CD4-positive, alpha-beta memory T cell (primary cell): Measurements from ENCODE around the gene CHRNB4. TPM values are rescaled to one million over a fixed set of nuclear protein-coding genes. Genes with fewer than 3 reads are reported as not detected.

ENCODE experiments used
- CTCF ChIA-PET: fragments of 350-600 bp; sonication (Branson Sonifier 250); formaldehyde crosslinking; loops from one replicate; lab custom pipeline; 2021; ENCODE audit warnings: inconsistent platforms; ENCODE audit not compliant: partially characterized antibody; lab: Charles Lee
- POLR2A ChIA-PET: fragments of 350-600 bp; sonication (Branson Sonifier 250); formaldehyde crosslinking; loops from one replicate; lab custom pipeline; 2021; ENCODE audit not compliant: partially characterized antibody; lab: Charles Lee
- DNase-seq, 5 donors: peaks; one replicate each; pipeline versions ENCODE4 v3.0.0 to v3.0.0-alpha.2; 2020 to 2022; ENCODE audit warnings: mixed read lengths in 1 of 5
- H3K27ac ChIP-seq: one replicate; pipeline ENCODE4 v1.7.0; 2013; ENCODE audit warnings: low read depth, low read length
- H3K27me3 ChIP-seq: 2 replicates; pipeline ENCODE4 v1.7.0; 2013; ENCODE audit warnings: mild to moderate bottlenecking, low read length, moderate library complexity; ENCODE audit not compliant: insufficient read depth
- H3K36me3 ChIP-seq: 2 replicates; pipeline ENCODE4 v1.7.0; 2013; ENCODE audit warnings: mild to moderate bottlenecking, low read length, moderate library complexity; ENCODE audit not compliant: insufficient read depth
- H3K4me1 ChIP-seq: 2 replicates; pipeline ENCODE4 v1.7.0; 2013; ENCODE audit warnings: mild to moderate bottlenecking, low read length, moderate library complexity; ENCODE audit not compliant: insufficient read depth
- H3K4me3 ChIP-seq, 2 donors: one replicate each; pipeline ENCODE4 v1.7.0; 2013; ENCODE audit warnings: low read length in 2 of 2, mild to moderate bottlenecking in 1 of 2
- H3K9me3 ChIP-seq, 2 donors: one replicate each; pipeline ENCODE4 v1.7.0; 2013; ENCODE audit warnings: low read length in 2 of 2, control low read depth in 1 of 2; ENCODE audit not compliant: control insufficient read depth in 1 of 2
- H3K27ac Mint-ChIP-seq, 7 donors: one replicate each; pipeline ENCODE4 v1.8.0; 2020 to 2021; ENCODE audit warnings: mixed read lengths in 7 of 7, mild to moderate bottlenecking in 6 of 7, inconsistent platforms in 3 of 7, moderate library complexity in 3 of 7
- H3K27me3 Mint-ChIP-seq, 2 donors: one replicate each; pipeline ENCODE4 v1.8.0; 2020 to 2021; ENCODE audit warnings: mixed read lengths in 2 of 2
- H3K36me3 Mint-ChIP-seq, 2 donors: one replicate each; pipeline ENCODE4 v1.8.0; 2020 to 2021; ENCODE audit warnings: mixed read lengths in 2 of 2, inconsistent platforms in 1 of 2, mild to moderate bottlenecking in 1 of 2
- H3K4me1 Mint-ChIP-seq, 4 donors: one replicate each; pipeline ENCODE4 v1.8.0; 2020 to 2021; ENCODE audit warnings: mixed read lengths in 4 of 4, mild to moderate bottlenecking in 1 of 4
- H3K4me3 Mint-ChIP-seq, 8 donors: one replicate each; pipeline ENCODE4 v1.8.0; 2020 to 2021; ENCODE audit warnings: mixed read lengths in 8 of 8, mild to moderate bottlenecking in 7 of 8, moderate library complexity in 6 of 8, inconsistent platforms in 3 of 8
- H3K9me3 Mint-ChIP-seq, 8 donors: one replicate each; pipeline ENCODE4 v1.8.0; 2020 to 2021; ENCODE audit warnings: mixed read lengths in 8 of 8, mild to moderate bottlenecking in 5 of 8, inconsistent platforms in 3 of 8, moderate library complexity in 1 of 8
- intact Hi-C: fragments of 100-400 bp; cut with micrococcal nuclease; formaldehyde crosslinking; loops from one replicate; pipeline ENCODE4 v1.15.1; 2023
- polyA plus RNA-seq, 2 donors: library from polyadenylated mRNA; unstranded; fragments of 300-500 nt; fragmentation: Illumina TruSeq; gene quantifications; one replicate each; pipeline ENCODE4 v1.2.3, GENCODE V29; 2021
- total RNA-seq, 2 experiments: library from RNA; stranded (reverse); gene quantifications; one replicate each; pipeline ENCODE4 v1.2.3, GENCODE V29; 2021

CHRNB4 gene
- total and polyA plus RNA-seq, 4 experiments from 2014 or later, result not detected

- intact Hi-C loops, result no loop called here
- Histone ChIP-seq H3K9me3 (no peaks in the 10 kb centered on the region), H3K4me3 (no peak overlapping the region), H3K4me1 (no peaks in the 10 kb centered on the region), H3K27me3 (no peaks in the 10 kb centered on the region), H3K36me3 (no peaks in the 10 kb centered on the region), H3K27ac (no peak overlapping the region)
- Mint-ChIP-seq H3K9me3 (no peaks in the 10 kb centered on the region), H3K4me3 (no peak overlapping the region), H3K27ac (no peak overlapping the region), H3K36me3 (no peaks in the 10 kb centered on the region), H3K27me3 (peaks cover 0 to 2% of the 10 kb centered on the region in 2 donors), H3K4me1 (no peaks in the 10 kb centered on the region)
- DNase-seq, result no peak
- ChIA-PET CTCF (interaction anchor here (1.3 kb wide), 1 partner anchor 15 kb away, joined by 6 read pairs; no protein-coding TSS in a partner anchor), POLR2A (no interaction called here)
These were observed 13.3 kb upstream of the CHRNB4 start for GRCh38 chr15:78654272-78654671.

DNA sequence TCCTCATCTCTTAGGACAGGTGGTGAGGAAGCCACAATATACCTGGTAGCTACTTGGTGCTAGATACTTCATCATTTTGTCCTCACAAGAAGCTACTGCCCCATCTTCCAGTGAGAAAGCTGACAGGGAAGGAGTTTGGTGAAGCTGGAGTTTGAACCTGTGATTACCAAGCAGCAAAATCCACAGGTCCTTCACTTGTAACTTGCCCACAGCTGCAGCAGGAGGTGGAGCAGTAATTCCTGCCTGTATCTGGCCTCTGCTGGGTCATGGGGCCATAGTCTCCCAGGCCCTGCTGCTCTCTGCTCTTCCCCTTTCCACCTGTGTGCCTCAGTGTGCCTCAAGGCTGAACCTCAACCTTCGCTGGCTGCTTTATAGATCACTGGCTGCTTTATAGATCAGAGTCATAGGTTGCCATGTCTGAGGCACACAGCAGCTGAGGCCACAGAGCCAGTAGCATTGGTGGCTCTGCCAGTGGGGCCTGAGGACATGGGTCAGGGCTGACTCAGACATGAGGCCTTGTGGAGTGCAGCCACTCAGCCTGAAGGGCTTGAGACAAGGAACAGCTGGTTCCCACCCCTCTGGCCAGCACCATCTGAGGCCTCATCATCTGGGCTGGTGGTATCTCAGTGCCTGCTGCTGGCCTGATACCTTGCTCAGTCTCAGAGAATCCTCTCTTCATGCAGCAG is 11.1 kb upstream of the CHRNB4 start:
- DNase-seq, result no peak
- Histone ChIP-seq H3K27ac (no peak overlapping the region), H3K36me3 (no peaks in the 10 kb centered on the region), H3K9me3 (no peaks in the 10 kb centered on the region), H3K4me3 (no peak overlapping the region), H3K4me1 (no peaks in the 10 kb centered on the region), H3K27me3 (no peaks in the 10 kb centered on the region)
- H3K27ac Mint-ChIP-seq, result no peak overlapping the region
- POLR2A ChIA-PET, result no interaction called here
- peaks cover 0 to 2% of the 10 kb centered on the region in 2 donors for H3K27me3 Mint-ChIP-seq
- intact Hi-C loops, result no loop called here
- H3K4me1 Mint-ChIP-seq, result no peaks in the 10 kb centered on the region
- CTCF ChIA-PET, result interaction anchor here (1.4 kb wide), 1 partner anchor 33 kb away, joined by 3 read pairs; no protein-coding TSS in a partner anchor
- no peaks in the 10 kb centered on the region for H3K9me3 Mint-ChIP-seq
- H3K36me3 Mint-ChIP-seq, result no peaks in the 10 kb centered on the region
- H3K4me3 Mint-ChIP-seq, result no peak overlapping the region

DNA sequence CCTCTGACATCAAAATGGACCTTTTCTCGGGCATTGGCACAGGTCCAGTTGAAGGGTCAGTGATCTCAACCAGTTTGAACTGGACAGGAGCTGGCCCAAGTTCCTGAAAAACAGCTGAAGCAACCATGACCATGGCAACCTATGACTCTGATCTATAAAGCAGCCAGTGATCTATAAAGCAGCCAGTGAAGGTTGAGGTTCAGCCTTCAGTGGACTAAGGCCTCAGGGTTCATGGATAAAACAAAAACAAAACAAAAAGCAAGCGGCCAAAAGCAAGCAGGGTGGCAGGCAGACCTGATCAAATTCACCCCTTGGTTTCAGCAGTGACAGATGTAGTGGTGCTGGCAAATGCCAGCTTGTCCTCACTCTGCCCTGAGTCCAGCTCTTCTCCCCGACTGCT is 10.0 kb upstream of the CHRNB4 start:
- no peaks in the 10 kb centered on the region for H3K4me1 ChIP-seq
- ChIA-PET CTCF (interaction anchor here (1.4 kb wide), 1 partner anchor 32 kb away, joined by 3 read pairs; no protein-coding TSS in a partner anchor), POLR2A (no interaction called here)
- no peak overlapping the region for H3K4me3 ChIP-seq
- H3K27me3 Mint-ChIP-seq, result peaks cover 0 to 2% of the 10 kb centered on the region in 2 donors
- no peaks in the 10 kb centered on the region for H3K36me3 Mint-ChIP-seq
- no peak overlapping the region for H3K4me3 Mint-ChIP-seq
- H3K9me3 ChIP-seq, result no peaks in the 10 kb centered on the region
- no peaks in the 10 kb centered on the region for H3K9me3 Mint-ChIP-seq
- no peaks in the 10 kb centered on the region for H3K4me1 Mint-ChIP-seq
- no peak for DNase-seq
- intact Hi-C loops, result no loop called here
- no peak overlapping the region for H3K27ac ChIP-seq
- no peaks in the 10 kb centered on the region for H3K36me3 ChIP-seq
- no peaks in the 10 kb centered on the region for H3K27me3 ChIP-seq
- H3K27ac Mint-ChIP-seq, result no peak overlapping the region

- no peaks in the 10 kb centered on the region for H3K9me3 ChIP-seq
- intact Hi-C loops, result no loop called here
- no peaks in the 10 kb centered on the region for H3K4me1 ChIP-seq
- Mint-ChIP-seq H3K4me1 (no peaks in the 10 kb centered on the region), H3K27ac (no peak overlapping the region), H3K36me3 (no peaks in the 10 kb centered on the region), H3K27me3 (peaks cover 0 to 2% of the 10 kb centered on the region in 2 donors), H3K9me3 (no peaks in the 10 kb centered on the region), H3K4me3 (no peak overlapping the region)
- CTCF ChIA-PET, result no interaction called here
- no peak overlapping the region for H3K4me3 ChIP-seq
- POLR2A ChIA-PET, result no interaction called here
- DNase-seq, result no peak
- no peak overlapping the region for H3K27ac ChIP-seq
- no peaks in the 10 kb centered on the region for H3K27me3 ChIP-seq
- H3K36me3 ChIP-seq, result no peaks in the 10 kb centered on the region
These were observed 9.0 kb upstream of the CHRNB4 start for GRCh38 chr15:78650022-78650421.

DNA sequence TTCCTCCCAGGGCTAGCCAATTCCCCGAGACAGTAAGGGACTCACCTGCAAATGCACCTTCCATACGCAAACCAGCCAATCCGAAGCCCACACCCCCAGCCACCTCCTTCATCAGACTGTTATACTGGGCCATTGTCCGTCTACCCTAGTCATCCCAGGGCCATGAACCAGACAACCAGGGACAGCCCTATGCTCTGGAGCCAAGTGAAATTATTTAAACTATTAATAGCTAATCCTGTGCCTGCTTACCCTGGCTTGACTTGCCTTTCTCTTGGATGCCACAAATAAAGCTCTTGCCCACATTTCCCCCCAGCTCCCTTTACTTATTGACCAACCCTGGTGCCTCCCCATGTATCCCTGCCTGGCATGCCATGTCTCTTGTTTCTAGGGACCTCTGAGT is 4.0 kb upstream of the CHRNB4 start:
- no peak overlapping the region for H3K4me3 Mint-ChIP-seq

DNA sequence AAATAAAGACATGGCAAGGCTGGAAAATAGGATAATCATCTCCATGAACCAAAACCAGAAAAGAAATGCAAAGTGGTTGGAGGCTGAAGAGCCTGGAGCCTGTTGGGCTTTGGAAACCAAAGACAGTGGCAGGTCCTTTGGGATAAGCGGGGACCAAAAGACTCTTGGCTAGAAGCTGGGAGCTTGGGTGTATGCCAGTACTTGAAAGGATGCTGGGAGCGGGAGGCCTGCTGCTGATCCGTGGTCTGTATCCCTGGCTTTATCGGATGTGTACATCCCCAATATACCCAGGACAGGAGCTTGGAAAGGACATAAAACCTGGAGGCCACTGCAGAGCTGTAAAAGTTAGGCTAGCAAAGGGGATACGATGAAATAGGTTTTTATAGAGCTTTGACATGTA is 1.3 kb upstream of the CHRNB4 start:
- H3K9me3 ChIP-seq, result no peaks in the 10 kb centered on the region
- ChIA-PET CTCF (no interaction called here), POLR2A (no interaction called here)
- no peak overlapping the region for H3K4me3 Mint-ChIP-seq
- H3K27ac Mint-ChIP-seq, result peak overlapping the region in 1 of 7 donors; percentile 0
- H3K27ac ChIP-seq, result no peak overlapping the region
- H3K36me3 Mint-ChIP-seq, result no peaks in the 10 kb centered on the region
- H3K4me1 Mint-ChIP-seq, result peaks cover 2 to 10% (median 6%) of the 10 kb centered on the region in 4 donors
- intact Hi-C loops, result no loop called here
- H3K27me3 Mint-ChIP-seq, result peaks cover 6 to 15% of the 10 kb centered on the region in 2 donors
- H3K4me3 ChIP-seq, result no peak overlapping the region
- H3K36me3 ChIP-seq, result no peaks in the 10 kb centered on the region
- no peak for DNase-seq
- no peaks in the 10 kb centered on the region for H3K27me3 ChIP-seq
- H3K4me1 ChIP-seq, result peaks cover 4% of the 10 kb centered on the region
- H3K9me3 Mint-ChIP-seq, result no peaks in the 10 kb centered on the region

More for the DNA sequence above, 4.0 kb upstream of the CHRNB4 start:
- H3K27me3 Mint-ChIP-seq, result peaks cover 4 to 10% of the 10 kb centered on the region in 2 donors
- DNase-seq, result no peak
- no peak overlapping the region for H3K27ac Mint-ChIP-seq
- POLR2A ChIA-PET, result interaction anchor here (1.3 kb wide), 1 partner anchor 11 kb away, joined by 3 read pairs; no protein-coding TSS in a partner anchor
- no peaks in the 10 kb centered on the region for H3K36me3 Mint-ChIP-seq
- no peaks in the 10 kb centered on the region for H3K9me3 Mint-ChIP-seq
- Histone ChIP-seq H3K4me1 (peaks cover 4% of the 10 kb centered on the region), H3K27ac (no peak overlapping the region), H3K4me3 (no peak overlapping the region), H3K9me3 (no peaks in the 10 kb centered on the region), H3K27me3 (no peaks in the 10 kb centered on the region), H3K36me3 (no peaks in the 10 kb centered on the region)
- CTCF ChIA-PET, result no interaction called here
- intact Hi-C loops, result no loop called here
- H3K4me1 Mint-ChIP-seq, result peaks cover 2 to 10% (median 6%) of the 10 kb centered on the region in 4 donors

GRCh38 chr15:78641749-78642275 is 802 bp upstream of the CHRNB4 start:
- no peak overlapping the region for H3K27ac ChIP-seq
- H3K27me3 ChIP-seq, result no peaks in the 10 kb centered on the region
- H3K27ac Mint-ChIP-seq, result peak overlapping the region in 2 of 7 donors; percentile 0 to 53
- no peaks in the 10 kb centered on the region for H3K9me3 Mint-ChIP-seq
- POLR2A ChIA-PET, result no interaction called here
- H3K9me3 ChIP-seq, result no peaks in the 10 kb centered on the region
- peaks cover 6 to 19% of the 10 kb centered on the region in 2 donors for H3K27me3 Mint-ChIP-seq
- peak overlapping the region; percentile 41 to 81 (median 60) for H3K4me3 Mint-ChIP-seq
- CTCF ChIA-PET, result no interaction called here
- H3K36me3 ChIP-seq, result no peaks in the 10 kb centered on the region
- H3K4me1 Mint-ChIP-seq, result peaks cover 2 to 10% (median 6%) of the 10 kb centered on the region in 4 donors
- H3K4me3 ChIP-seq, result no peak overlapping the region
- no peak for DNase-seq
- H3K36me3 Mint-ChIP-seq, result no peaks in the 10 kb centered on the region
- intact Hi-C loops, result no loop called here
- H3K4me1 ChIP-seq, result peaks cover 4% of the 10 kb centered on the region
